Measurements from ENCODE around the gene LRRC10B.

The LRRC10B gene

DNA sequence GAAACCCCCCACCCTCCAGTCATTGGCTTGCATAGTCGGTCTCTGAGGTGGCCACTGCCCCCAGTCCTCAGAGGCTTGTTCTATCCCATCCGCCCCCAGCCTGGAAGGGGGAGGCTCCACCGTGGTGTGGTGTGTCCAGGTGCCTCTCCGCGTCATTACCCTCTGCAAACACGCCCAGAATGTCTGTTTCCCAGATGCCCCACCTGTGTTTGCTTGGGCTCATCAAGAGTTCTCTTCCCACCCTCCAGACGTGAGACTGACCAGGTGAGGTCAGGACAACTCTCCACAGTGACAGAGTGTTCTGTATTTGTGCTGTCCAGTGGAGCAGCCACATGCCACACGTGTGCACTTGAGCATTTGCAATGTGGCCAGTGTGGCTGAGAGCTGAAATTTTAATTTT is 24.9 kb downstream of the LRRC10B start:
- no peak overlapping the region for H3K4me2 ChIP-seq (ENCODE audit: low read length)
- no peak overlapping the region for H3K9ac ChIP-seq (ENCODE audit: low read length)
- no peaks in the 10 kb centered on the region for H3K79me2 ChIP-seq (ENCODE audit: insufficient read depth, low read length)
- H3K36me3 ChIP-seq (ENCODE audit: insufficient read depth, low read length) = no peaks in the 10 kb centered on the region
- no peaks in the 10 kb centered on the region; the same call in 1 of the 2 replicates for H3K27me3 ChIP-seq (ENCODE audit: insufficient read depth, low read length)
- TF ChIP-seq EZH2 (IDR thresholded peaks at IDR 0.05; ENCODE audit: borderline replicate concordance, low read length) = no peak
- TF ChIP-seq, protein P1, sequence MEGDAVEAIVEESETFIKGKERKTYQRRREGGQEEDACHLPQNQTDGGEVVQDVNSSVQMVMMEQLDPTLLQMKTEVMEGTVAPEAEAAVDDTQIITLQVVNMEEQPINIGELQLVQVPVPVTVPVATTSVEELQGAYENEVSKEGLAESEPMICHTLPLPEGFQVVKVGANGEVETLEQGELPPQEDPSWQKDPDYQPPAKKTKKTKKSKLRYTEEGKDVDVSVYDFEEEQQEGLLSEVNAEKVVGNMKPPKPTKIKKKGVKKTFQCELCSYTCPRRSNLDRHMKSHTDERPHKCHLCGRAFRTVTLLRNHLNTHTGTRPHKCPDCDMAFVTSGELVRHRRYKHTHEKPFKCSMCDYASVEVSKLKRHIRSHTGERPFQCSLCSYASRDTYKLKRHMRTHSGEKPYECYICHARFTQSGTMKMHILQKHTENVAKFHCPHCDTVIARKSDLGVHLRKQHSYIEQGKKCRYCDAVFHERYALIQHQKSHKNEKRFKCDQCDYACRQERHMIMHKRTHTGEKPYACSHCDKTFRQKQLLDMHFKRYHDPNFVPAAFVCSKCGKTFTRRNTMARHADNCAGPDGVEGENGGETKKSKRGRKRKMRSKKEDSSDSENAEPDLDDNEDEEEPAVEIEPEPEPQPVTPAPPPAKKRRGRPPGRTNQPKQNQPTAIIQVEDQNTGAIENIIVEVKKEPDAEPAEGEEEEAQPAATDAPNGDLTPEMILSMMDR (IDR thresholded peaks at IDR 0.05; ENCODE audit: low read length) = no peak
- no peaks in the 10 kb centered on the region for H3K9me3 ChIP-seq (ENCODE audit: low read length)
- H3K4me3 ChIP-seq (ENCODE audit: low read depth, low read length, poor library complexity, severe bottlenecking) = no peak overlapping the region
- H3K9me2 ChIP-seq (ENCODE audit: low read depth, low read length) = no peaks in the 10 kb centered on the region
- H2AFZ ChIP-seq (ENCODE audit: low read length) = no peak overlapping the region
- H3F3A ChIP-seq (ENCODE audit: insufficient read depth, low read length) = no peaks in the 10 kb centered on the region
- H3K27ac ChIP-seq (ENCODE audit: low read depth, low read length, poor library complexity, severe bottlenecking) = no peak overlapping the region
- no peaks in the 10 kb centered on the region for H3K4me1 ChIP-seq (ENCODE audit: insufficient read depth, low read length, severe bottlenecking)
- no peaks in the 10 kb centered on the region for H4K20me1 ChIP-seq (ENCODE audit: insufficient read depth, low read length)

- no peaks in the 10 kb centered on the region for H4K20me1 ChIP-seq (ENCODE audit: insufficient read depth, low read length)
- no peaks in the 10 kb centered on the region for H3K36me3 ChIP-seq (ENCODE audit: insufficient read depth, low read length)
- TF ChIP-seq, protein P1 (IDR thresholded peaks at IDR 0.05; ENCODE audit: low read length) = no peak
- no peak for TF ChIP-seq EZH2 (IDR thresholded peaks at IDR 0.05; ENCODE audit: borderline replicate concordance, low read length)
- H3K9me3 ChIP-seq (ENCODE audit: low read length) = no peaks in the 10 kb centered on the region
- no peaks in the 10 kb centered on the region for H3K9me2 ChIP-seq (ENCODE audit: low read depth, low read length)
- no peak overlapping the region for H3K4me2 ChIP-seq (ENCODE audit: low read length)
- no peaks in the 10 kb centered on the region for H3K79me2 ChIP-seq (ENCODE audit: insufficient read depth, low read length)
- no peaks in the 10 kb centered on the region; the same call in 1 of the 2 replicates for H3K27me3 ChIP-seq (ENCODE audit: insufficient read depth, low read length)
- H3K27ac ChIP-seq (ENCODE audit: low read depth, low read length, poor library complexity, severe bottlenecking) = no peak overlapping the region
- no peaks in the 10 kb centered on the region for H3K4me1 ChIP-seq (ENCODE audit: insufficient read depth, low read length, severe bottlenecking)
- no peaks in the 10 kb centered on the region for H3F3A ChIP-seq (ENCODE audit: insufficient read depth, low read length)
- H3K9ac ChIP-seq (ENCODE audit: low read length) = no peak overlapping the region
- no peak overlapping the region for H3K4me3 ChIP-seq (ENCODE audit: low read depth, low read length, poor library complexity, severe bottlenecking)
- no peak overlapping the region for H2AFZ ChIP-seq (ENCODE audit: low read length)
Observed at GRCh38 chr11:61534025-61534932, 25.7 kb downstream of the LRRC10B start.

DNA sequence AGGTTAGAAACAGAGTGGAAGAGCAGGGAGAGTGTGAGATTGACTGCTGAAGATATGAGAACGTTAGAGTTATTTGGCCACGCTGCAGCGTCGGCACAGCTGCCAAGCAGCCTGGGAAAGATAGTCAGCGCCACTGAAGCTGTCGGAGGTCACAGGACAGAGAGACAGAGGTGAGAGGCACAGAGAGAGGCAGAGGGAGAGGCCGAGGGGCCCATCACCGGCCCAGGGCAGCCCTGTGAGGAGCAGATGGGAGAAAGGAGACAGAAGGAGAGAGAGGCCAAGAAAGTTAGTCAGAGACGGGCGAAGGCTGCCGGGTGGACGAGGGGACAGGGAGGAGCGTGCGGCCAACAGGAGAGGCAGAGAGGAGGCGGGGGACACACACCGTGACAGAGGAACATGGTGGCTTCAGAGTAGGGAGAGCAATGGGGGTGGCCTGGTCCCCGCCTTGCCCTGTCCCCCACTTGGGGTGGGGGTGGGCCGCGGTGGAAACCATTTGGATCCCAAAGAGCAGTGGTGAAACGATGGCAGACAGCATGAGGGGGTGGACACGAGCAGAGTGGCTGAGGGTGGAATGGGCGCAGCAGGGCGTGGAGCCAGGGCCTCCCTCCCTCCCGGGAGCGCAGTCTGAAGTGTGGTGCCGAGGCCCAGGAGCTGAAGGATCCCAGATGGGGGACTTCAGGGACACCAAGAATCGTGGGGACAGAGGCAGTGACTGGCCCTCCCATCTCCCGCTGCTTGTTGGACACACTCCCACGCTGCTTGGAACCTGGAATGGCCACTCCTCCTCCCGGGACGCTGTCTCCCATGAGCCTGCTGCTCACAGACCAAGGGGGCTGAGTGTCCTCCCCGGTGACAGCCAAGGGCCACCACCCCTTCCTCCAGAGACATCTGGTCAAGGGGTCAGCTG is 26.6 kb downstream of the LRRC10B start:
- H3K9me3 ChIP-seq (ENCODE audit: low read length) = no peaks in the 10 kb centered on the region
- H3K9ac ChIP-seq (ENCODE audit: low read length) = no peak overlapping the region
- H2AFZ ChIP-seq (ENCODE audit: low read length) = no peak overlapping the region
- no peak overlapping the region for H3K4me3 ChIP-seq (ENCODE audit: low read depth, low read length, poor library complexity, severe bottlenecking)
- H3F3A ChIP-seq (ENCODE audit: insufficient read depth, low read length) = no peaks in the 10 kb centered on the region
- no peaks in the 10 kb centered on the region for H3K9me2 ChIP-seq (ENCODE audit: low read depth, low read length)
- H3K4me1 ChIP-seq (ENCODE audit: insufficient read depth, low read length, severe bottlenecking) = no peaks in the 10 kb centered on the region
- TF ChIP-seq, protein P1 (IDR thresholded peaks at IDR 0.05; ENCODE audit: low read length) = no peak
- TF ChIP-seq EZH2 (IDR thresholded peaks at IDR 0.05; ENCODE audit: borderline replicate concordance, low read length) = no peak
- no peaks in the 10 kb centered on the region for H3K79me2 ChIP-seq (ENCODE audit: insufficient read depth, low read length)
- no peaks in the 10 kb centered on the region for H4K20me1 ChIP-seq (ENCODE audit: insufficient read depth, low read length)
- no peaks in the 10 kb centered on the region; the same call in 1 of the 2 replicates for H3K27me3 ChIP-seq (ENCODE audit: insufficient read depth, low read length)
- no peaks in the 10 kb centered on the region for H3K36me3 ChIP-seq (ENCODE audit: insufficient read depth, low read length)
- no peak overlapping the region for H3K27ac ChIP-seq (ENCODE audit: low read depth, low read length, poor library complexity, severe bottlenecking)
- no peak overlapping the region for H3K4me2 ChIP-seq (ENCODE audit: low read length)
